Tibial nerve (tissue), 4 donors: ENCODE data around the gene PTPRB.

Experiments
- EP300 ChIP-seq, 2 donors: sonication (generic); formaldehyde crosslinking; IDR thresholded peaks; one replicate each; pipeline ENCODE4 v1.6.1; 2017; ENCODE audit warnings: antibody characterized with exemption in 2 of 2, mild to moderate bottlenecking in 1 of 2
- POLR2A ChIP-seq, 2 donors: fragments of 450-650 bp; IDR thresholded peaks; one replicate each; pipeline ENCODE4 v1.6.1; 2017; ENCODE audit warnings: antibody characterized with exemption in 2 of 2, mild to moderate bottlenecking in 2 of 2, moderate library complexity in 2 of 2
- TF ChIP-seq, protein P1 (sequence below), 5 experiments: fragments of 200-600 bp in 3 of 5; fragments of 450-650 bp in 2 of 5; sonication (generic) in 3 of 5; IDR thresholded peaks; one replicate each; pipeline ENCODE4 v1.5.1; 2016 to 2019; ENCODE audit warnings: antibody characterized with exemption in 5 of 5, mild to moderate bottlenecking in 3 of 5, moderate library complexity in 2 of 5

DNA sequence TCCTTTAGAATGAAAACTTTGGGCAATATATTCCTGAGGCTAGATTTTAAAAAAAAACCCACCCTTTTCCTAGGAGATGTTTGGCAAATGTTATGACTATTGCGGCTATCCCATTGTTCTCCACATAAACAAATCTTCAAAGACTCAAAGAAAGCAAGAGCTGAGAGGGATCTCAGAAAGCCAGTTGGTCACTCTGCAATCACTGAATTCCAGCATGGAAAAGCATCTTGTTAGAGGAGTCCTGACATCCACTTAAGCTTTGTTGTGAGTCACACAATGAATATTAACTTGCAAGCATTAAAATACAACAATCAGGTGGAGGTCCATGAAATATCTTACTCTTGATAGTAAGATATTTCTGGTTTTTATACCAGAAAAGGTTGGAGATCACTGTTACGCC lies 11.0 kb upstream of the PTPRB start:
- TF ChIP-seq, protein P1, sequence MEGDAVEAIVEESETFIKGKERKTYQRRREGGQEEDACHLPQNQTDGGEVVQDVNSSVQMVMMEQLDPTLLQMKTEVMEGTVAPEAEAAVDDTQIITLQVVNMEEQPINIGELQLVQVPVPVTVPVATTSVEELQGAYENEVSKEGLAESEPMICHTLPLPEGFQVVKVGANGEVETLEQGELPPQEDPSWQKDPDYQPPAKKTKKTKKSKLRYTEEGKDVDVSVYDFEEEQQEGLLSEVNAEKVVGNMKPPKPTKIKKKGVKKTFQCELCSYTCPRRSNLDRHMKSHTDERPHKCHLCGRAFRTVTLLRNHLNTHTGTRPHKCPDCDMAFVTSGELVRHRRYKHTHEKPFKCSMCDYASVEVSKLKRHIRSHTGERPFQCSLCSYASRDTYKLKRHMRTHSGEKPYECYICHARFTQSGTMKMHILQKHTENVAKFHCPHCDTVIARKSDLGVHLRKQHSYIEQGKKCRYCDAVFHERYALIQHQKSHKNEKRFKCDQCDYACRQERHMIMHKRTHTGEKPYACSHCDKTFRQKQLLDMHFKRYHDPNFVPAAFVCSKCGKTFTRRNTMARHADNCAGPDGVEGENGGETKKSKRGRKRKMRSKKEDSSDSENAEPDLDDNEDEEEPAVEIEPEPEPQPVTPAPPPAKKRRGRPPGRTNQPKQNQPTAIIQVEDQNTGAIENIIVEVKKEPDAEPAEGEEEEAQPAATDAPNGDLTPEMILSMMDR (IDR thresholded peaks at IDR 0.05) = no peak
- no peak for TF ChIP-seq POLR2A (IDR thresholded peaks at IDR 0.05)
- no peak for TF ChIP-seq EP300 (IDR thresholded peaks at IDR 0.05)
